ENCODE measurements around the gene SPPL2B.

SPPL2B gene

DNA sequence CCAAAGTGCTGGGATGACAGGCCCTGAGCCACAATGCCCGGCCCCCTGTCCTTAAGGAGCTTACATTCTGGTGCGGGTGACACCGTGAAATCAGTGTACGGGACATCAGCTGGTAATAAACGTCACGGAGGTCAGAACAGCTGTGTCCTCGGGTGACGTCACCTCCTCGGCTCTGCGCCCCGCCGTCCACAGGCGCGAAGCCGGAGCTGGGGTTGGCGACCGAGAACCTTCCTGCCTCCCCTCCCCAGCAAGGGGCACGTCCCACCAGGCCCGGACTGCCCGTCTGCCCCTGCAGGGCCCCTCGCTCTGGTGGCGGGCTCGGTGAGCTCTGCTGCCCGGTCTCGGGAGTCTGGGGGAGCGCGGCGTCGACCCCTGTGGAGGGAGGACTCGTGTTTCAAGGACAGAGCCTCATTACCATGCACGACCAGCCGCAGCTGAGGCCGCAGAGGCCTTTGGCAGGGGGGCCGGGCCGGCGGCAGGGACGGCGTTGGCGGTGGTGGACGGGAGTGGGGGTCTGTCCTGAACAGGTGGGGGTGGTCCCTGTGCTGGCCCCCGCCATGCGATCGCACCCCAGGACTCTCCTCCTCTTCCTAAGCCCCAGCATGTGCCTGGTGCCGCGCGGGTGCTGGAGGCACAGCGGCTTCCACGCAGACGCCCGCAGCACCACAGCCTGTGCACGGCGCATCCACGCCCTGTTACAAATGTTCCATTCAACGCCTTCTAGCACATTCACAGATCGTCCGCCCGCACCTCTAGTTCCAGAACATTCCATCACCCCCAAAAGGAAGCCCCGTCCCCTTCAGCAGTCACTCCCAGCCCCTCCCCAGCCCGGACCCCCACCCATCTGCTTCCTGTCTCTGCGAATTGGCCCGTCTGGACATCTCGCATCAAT is 25.9 kb upstream of the SPPL2B start:
- no peak for DNase-seq

GRCh38 chr19:2303211-2303798 is 25.2 kb upstream of the SPPL2B start:
- DNase-seq = no peak

DNA sequence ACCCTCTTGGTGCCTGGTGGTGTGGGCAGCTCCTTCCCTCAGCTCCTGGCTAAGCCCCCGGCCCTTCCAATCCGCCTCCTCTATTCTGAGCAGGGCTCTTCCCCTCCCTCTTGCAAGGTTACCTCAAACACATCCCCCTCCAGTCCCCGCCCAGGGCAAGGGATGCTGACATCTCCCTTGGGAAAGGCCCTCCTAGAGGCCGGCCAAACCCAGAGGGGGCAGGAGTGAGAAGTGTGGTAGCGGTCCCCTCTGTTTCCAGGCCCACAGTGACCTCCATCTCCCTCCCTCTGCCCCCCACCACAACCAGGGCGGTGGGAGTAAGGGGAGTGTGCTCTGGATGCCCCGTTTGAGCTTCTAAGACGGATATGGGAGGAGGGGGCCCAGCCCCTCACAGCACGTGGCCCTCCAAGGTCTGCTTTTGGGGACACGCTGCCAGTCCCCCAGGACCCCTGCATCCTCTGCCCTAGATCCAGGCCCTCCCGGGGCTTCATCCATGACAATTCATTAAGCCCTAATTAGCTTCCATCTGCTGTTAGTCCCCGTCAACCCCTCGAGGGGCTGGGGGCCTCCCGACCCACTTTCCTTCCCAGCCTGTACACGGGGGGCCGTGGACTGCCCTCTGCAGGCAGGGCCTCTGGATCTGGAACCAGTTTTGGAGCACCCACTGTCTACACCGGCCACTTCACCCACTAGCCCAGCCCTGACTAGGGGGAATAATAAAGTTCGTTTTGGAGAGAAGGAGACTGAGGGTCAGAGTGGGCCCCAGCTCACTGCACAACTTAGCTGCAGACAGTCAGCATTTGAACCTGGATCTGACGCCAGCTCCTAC is 22.8 kb upstream of the SPPL2B start:
- DNase-seq = no peak

DNA sequence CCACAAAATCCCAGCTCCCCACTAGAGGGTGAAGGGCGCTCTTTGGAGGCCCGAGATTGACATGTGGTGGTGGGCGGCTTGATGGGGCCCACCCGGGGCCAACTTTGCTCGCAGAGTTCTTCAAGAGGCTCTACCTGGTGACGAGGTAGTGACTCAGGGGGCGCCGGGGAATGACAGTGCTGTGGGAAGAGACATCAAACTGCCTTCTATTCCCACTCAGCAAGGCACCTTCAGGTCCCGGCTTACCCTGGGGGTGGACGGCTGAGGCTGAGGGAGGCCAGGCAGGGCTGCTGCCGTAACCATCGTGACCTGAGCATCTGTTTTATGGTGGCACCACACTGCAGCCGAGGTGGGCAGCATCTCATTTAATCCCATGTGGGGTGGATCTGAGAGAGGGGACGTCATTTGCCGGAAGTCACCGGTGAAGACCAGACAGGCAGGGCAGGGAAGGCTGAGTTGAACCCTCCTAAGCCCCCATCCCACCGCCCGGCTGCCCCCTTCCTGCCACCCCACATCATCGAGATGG is 22.1 kb upstream of the SPPL2B start:
- no peak for DNase-seq

GRCh38 chr19:2306971-2307370 is 21.5 kb upstream of the SPPL2B start:
- DNase-seq = no peak

DNA sequence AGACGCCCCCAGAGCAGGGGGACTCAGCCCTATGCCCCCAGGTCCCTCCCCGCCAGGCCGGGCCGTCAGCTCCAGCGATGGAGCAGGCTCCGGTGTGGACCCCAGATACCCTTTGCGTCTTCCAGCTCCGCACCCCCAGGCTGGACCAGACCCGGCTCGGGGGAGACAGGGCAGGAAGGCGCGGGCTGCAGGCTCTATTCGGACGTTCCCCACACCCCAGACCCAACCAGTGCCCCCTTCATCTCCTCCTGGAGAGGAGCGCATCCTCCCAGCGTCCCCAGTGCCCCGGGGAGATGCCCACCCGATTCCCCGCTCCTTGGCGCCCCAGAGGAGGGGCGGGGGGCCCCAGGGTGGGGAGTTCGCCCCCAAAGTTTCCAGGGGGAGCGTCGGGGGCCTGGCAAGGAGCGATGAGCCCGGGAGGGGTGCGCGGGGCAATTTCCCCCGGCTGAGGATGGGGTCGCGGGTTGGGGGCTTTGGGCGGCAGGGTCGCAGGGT is 20.9 kb upstream of the SPPL2B start:
- DNase-seq = no peak

DNA sequence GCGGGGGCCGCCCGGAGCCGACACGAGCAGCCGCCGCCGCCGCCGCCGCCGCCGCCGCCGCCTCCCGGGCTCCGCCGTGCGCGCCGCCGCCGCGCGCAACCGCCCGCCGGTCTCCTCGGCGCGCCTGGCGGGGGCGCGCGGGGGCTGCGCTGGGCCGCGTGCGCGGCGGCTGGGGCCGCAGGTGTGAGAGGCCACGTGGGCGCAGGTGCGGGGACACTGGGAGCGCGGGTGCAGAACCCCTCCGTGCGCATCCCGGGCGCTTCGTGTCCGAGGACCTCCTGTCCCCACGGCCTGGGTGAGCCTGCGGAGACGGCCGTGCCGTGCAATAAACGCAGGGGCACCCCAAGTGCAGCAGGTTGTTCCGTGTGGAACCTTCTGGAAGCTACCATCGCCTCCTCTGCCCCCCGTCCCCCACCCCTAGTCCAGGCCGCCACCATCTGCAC is 20.3 kb upstream of the SPPL2B start, which contains the start of gene LINGO3:
LINGO3 (minus strand) TSS at position 41 of the 443 bp plus-strand sequence. CDS start 16,378 bp downstream, outside the sequence.
- no peak for DNase-seq

GRCh38 chr19:2309734-2310362 is 18.6 kb upstream of the SPPL2B start:
- no peak for DNase-seq

- DNase-seq = no peak
These were observed 17.4 kb upstream of the SPPL2B start for GRCh38 chr19:2311093-2311492.

DNA sequence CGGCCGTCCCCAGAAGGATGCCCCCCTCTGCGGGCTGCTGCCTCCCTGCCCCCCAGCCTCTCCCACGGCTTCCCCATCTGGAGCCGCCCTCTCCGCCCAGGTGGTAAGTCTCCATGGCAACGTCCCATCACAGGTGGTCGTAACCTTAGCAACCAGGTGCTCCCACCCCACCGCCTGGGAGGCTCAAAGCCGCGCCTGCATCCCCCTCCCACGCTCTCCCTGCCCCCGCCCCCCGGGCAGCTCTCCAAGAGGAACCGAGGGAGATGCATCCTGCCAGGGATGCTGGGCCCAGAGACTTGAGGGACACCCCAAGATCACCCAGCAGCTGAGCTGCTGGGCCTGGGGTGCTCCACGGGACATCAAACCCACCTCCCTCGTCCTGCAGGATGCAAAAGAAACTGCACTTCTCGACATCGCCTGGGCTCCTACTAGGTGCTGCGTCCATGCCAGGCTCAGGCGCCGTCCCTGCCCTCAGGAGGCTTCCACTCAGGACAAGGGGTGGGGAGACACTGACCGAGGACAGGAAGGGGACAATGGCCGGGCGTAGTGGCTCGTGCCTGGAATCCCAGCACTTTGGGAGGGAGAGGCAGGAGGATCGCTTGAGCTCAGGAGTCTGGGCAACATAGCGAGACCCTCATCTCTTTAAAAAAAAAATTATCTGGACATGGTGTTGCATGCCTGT is 15.5 kb upstream of the SPPL2B start:
- no peak for DNase-seq

- DNase-seq = no peak
These were observed 13.2 kb upstream of the SPPL2B start for GRCh38 chr19:2315121-2315817.

DNA sequence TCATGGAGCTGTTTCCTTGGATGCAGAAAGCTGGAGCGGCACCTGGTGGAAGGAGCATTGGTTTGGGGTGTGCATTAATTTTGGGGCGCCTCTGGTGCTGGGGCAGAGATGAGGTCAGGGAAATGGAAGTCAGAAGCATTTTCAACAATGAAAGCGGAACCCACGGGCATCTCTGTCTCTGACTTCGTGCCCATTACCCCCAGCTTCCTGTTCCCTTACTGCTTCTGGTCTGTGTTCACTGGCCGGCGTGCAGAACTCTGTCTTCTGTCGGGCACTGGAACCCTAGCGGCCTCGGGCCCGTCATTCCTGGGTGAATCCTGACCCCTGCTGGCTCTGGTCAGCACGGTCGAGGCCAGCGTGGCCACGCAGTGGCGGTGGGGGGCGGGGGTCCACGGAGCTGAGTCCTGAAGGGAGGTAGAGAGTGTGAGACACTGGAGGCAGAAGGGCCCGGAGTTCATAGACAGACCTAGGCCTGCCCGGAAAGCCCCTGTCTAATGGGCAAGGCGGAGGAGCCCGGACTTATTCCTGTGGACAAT is 12.6 kb upstream of the SPPL2B start:
- DNase-seq = no peak

DNA sequence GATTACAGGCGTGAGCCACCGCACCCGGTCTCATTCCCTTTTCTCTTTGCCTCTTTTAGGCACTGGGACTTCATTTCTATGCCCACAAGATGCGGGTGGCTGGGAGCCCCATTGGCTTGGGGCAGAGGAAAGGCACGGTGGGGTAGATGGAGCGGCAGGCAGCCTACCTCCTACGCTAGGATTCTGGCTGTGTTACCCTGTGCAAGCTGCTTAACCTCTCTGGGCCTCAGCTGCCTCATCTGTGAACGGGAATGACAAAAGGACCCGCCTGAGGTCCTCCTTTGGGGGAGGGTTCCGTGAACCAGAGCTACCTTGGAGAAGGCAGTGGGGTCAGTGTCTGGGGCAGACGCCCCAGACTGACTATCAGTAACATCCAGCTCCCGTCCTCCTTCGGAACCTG is 11.2 kb upstream of the SPPL2B start:
- DNase-seq = no peak

GRCh38 chr19:2317756-2318155 is 10.7 kb upstream of the SPPL2B start:
- DNase-seq = no peak

DNA sequence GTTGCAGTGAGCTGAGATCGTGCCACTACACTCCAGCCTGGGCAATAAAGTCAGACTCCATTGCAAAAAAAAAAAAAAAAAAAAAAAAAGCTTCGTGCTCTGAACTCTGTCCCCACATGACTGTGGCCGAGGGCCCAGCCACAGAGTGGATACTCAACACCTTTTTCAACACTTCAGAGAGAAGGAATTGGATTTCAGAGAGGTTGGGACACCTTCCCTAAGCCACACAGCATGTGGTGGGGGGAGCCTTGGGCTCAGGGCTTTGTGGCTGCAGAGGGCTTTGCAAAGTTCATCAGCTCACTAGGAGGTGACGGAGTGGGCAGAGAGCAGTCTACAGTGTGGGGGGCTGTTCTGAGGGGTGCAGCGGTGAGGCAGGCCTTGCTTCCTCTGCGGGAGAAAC is 9.6 kb upstream of the SPPL2B start:
- DNase-seq = no peak

GRCh38 chr19:2319551-2319950 is 8.9 kb upstream of the SPPL2B start:
- no peak for DNase-seq

- no peak for DNase-seq
These were observed 8.4 kb upstream of the SPPL2B start for GRCh38 chr19:2320049-2320448.

DNA sequence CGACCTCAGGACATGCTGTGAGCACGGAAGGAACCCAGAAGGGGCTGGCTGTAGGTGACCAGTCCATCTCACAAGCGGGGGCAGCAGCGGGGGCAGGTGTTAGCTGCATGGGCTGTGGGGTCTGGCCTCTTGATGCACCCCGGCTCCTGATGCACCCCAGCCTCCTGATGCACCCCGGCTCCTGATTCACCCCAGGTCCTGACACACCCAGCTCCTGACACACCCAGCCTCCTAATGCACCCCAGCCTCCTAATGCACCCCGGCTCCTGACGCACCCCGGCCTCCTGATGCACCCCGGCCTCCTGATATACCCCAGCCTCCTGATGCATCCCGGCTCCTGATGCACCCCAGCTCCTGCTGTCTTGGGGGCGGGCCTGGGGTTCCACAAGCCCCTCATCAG is 7.5 kb upstream of the SPPL2B start:
- DNase-seq = no peak

DNA sequence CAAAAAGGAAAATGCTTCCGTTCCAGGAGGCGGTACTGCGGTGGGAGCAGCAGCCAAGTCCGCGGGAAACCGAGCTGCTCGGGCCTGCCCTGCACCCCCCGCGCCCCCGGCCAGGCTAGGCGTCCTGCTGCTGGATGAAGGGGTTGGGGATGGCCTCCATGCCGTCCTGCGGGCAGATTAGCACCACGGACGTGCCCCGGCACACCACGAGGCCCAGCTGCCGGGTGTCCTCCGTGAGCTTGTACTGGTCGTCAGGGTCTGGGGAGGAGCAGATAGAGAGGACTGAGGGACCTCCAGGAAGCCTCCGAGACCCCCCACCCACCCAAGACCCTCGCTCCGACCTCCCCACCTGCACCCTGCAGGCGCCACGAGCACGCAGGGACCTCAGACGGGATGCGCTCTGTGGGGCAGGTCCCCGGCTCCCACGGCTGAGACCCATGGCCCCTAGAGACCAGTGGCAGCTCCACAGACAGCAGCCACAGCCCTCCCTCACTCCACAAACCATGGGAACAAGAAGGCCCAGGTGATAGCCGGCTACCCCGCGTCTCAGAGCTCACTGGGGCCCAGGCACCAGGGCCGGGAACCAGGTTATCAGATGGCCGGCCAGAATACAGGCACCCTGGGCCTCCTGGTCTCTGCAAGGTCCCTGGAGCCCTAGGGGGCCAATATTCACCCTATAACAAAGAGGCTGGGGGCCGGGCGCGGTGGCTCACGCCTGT is 6.8 kb upstream of the SPPL2B start:
- no peak for DNase-seq

- no peak for DNase-seq
These were observed 4.8 kb upstream of the SPPL2B start for GRCh38 chr19:2323707-2324106.

All from NCI-H510A treated with DMSO at 0.1 percent for 48 hours (cell line).